HUES64 (cell line): Measurements from ENCODE around the gene DOCK11. TPM values are rescaled to one million over a fixed set of nuclear protein-coding genes. Genes with fewer than 3 reads are reported as not detected.
A peak's percentile ranks its signal among the peaks of the same experiment; 100 is the strongest.
"Not testable (repeated sequence)": the region's sequence is repeated elsewhere in the genome, so short reads cannot be mapped to it uniquely, and the experiment has no call there.

Experiments used
- H3K27ac ChIP-seq: 2 replicates; pipeline ENCODE4 v1.7.0; 2013; ENCODE audit warnings: low read depth, low read length, inconsistent platforms
- H3K27me3 ChIP-seq: 2 replicates; pipeline ENCODE4 v1.6.1; 2013; ENCODE audit warnings: mild to moderate bottlenecking, low read length; ENCODE audit not compliant: insufficient read depth
- H3K36me3 ChIP-seq: 2 replicates; pipeline ENCODE4 v1.6.1; 2013; ENCODE audit warnings: mild to moderate bottlenecking, low read length; ENCODE audit not compliant: insufficient read depth
- H3K4me1 ChIP-seq: 2 replicates; pipeline ENCODE4 v1.6.1; 2013; ENCODE audit warnings: mild to moderate bottlenecking, low read length, moderate library complexity; ENCODE audit not compliant: insufficient read depth
- H3K4me3 ChIP-seq: 2 replicates; pipeline ENCODE4 v1.5.1; 2013; ENCODE audit warnings: mild to moderate bottlenecking, low read length, moderate library complexity
- H3K9ac ChIP-seq: 2 replicates; pipeline ENCODE4 v1.6.1; 2013; ENCODE audit warnings: mild to moderate bottlenecking, low read depth, low read length
- H3K9me3 ChIP-seq: 2 replicates; pipeline ENCODE4 v1.6.1; 2013; ENCODE audit warnings: low read depth, low read length; ENCODE audit not compliant: insufficient read depth
- WGBS: fragments of 150-250, 120-280 bp; methylation state at CpG from one replicate; pipeline ENCODE4 v1.1.7; 2013; ENCODE audit warnings: missing lambda C conversion rate; 5-methylcytosine and 5-hydroxymethylcytosine counted together
- polyA plus RNA-seq, 2 experiments: library from polyadenylated mRNA; stranded (reverse); fragments of 50-300 nt; gene quantifications; one replicate each; pipeline ENCODE4 v1.2.3, GENCODE V29; 2013

Gene DOCK11
- polyA plus RNA-seq (2013, experiment 1 of 2) = 7.4 TPM
- polyA plus RNA-seq (2013, experiment 2 of 2) = 9.7 TPM

GRCh38 chrX:118495061-118495921 lies at the start of gene DOCK11:
DOCK11 (plus strand) TSS chrX:118495815; CDS start chrX:118495972, 157 bp downstream.
- Histone ChIP-seq H3K9ac (peak within 1 kb of the TSS; percentile 84), H3K4me1 (peaks cover 33% of the 10 kb centered on the region), H3K4me3 (peak within 1 kb of the TSS; percentile 64), H3K36me3 (no peaks in the 10 kb centered on the region), H3K27me3 (peaks cover 24% of the 10 kb centered on the region), H3K9me3 (no peaks in the 10 kb centered on the region), H3K27ac (peak within 1 kb of the TSS; percentile 83; the same call in 1 of the 2 replicates)
- WGBS = 2% methylated on average over 61 of the region's 64 CpGs

DNA sequence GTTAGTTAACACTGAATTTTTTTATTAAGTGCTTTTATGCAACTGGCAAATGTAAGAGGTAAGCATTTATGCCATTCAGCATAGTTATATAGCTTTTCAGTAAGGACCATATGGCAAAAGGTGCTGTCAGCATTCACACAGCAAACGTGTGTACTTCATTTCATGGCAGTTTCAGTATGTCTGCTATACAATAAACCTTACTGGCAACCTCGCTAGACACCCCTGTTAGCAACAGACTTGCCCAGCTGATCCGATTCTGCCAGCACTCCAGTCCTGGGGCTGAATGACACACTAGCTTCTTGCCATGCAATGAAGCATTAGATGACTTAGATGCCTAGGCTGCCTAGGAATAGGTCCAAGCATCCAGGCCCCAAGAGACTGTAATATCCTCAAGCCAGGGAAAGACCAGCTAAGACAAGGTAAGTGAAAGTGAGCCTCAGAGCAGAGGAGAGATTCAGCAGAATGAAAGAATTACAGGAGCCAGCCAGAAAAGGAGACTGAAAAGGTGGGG lies 47.3 kb upstream of the DOCK11 start:
- no peaks in the 10 kb centered on the region for H3K9me3 ChIP-seq
- H3K36me3 ChIP-seq = peaks cover 34% of the 10 kb centered on the region
- no peaks in the 10 kb centered on the region for H3K4me1 ChIP-seq
- no peak overlapping the region for H3K9ac ChIP-seq
- 94% methylated on average over 3 of the region's 3 CpGs for WGBS
- H3K27ac ChIP-seq = no peak overlapping the region
- no peaks in the 10 kb centered on the region for H3K27me3 ChIP-seq
- no peak overlapping the region for H3K4me3 ChIP-seq

DNA sequence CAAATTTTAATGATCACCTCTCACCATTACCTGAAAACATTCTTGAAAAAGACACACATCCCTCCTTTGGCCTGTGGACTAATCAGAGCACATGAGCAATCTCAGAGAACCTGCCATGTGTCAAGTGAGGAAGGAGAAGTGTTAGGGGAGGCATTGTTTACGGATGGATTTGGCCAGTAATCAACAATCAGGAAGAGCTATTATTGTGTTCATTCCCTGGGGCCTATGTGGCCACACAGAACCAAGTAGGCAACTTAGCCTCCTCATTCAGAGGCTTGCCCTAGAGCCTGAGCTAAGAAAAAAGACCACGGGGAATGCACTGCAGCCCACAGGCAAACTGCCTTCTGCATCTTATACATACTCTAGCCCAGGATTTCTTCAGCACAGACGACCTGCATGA lies 40.6 kb upstream of the DOCK11 start:
- Histone ChIP-seq H3K9me3 (no peaks in the 10 kb centered on the region), H3K4me1 (no peaks in the 10 kb centered on the region), H3K27ac (no peak overlapping the region), H3K27me3 (no peaks in the 10 kb centered on the region), H3K4me3 (no peak overlapping the region), H3K9ac (no peak overlapping the region), H3K36me3 (peaks cover 5% of the 10 kb centered on the region; the same call in 1 of the 2 replicates)
- WGBS = 62% methylated on average over 3 of the region's 3 CpGs

DNA sequence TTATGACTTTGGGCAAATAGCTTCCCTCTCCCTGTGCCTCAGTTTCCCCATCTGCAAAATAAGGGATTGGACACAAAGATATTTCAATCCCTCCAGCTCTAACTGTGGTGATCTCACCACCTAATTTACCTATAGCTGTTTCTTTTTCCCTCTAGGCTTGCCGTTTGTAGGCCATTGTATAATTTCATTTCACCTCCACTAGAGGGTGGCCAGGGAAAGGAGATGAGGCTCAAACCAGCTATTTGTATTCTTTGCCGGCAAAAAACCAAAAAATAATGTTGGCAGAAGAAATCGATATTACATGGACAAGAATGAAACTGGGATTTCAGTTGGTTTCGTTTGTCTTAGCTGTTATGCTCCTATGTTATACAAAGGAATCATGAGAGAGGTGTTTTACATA lies 36.1 kb upstream of the DOCK11 start:
- no peaks in the 10 kb centered on the region for H3K9me3 ChIP-seq
- no peak overlapping the region for H3K4me3 ChIP-seq
- no peaks in the 10 kb centered on the region for H3K36me3 ChIP-seq
- H3K27me3 ChIP-seq = no peaks in the 10 kb centered on the region
- 44% methylated on average over 4 of the region's 4 CpGs for WGBS
- no peaks in the 10 kb centered on the region for H3K4me1 ChIP-seq
- H3K27ac ChIP-seq = no peak overlapping the region
- H3K9ac ChIP-seq = no peak overlapping the region

DNA sequence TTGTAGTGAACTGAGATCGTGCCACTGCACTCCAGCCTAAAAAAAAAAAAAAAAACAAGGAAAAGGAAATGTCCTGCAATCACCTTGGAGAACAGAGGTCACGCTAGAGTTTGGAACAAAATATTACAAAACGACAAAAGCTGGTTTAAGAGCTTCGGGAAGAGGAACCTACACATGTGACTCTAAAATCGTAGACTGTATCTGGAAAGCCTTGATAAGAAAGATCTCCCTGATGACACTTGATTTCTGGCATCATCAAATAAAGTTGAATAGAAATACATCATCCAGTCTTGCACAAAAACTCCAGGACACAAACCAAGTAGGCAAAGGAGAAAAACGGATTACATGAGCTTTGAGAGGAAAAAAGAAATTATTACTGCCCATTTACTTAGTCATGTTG lies 31.1 kb upstream of the DOCK11 start:
- Histone ChIP-seq H3K27ac (no peak overlapping the region), H3K36me3 (no peaks in the 10 kb centered on the region), H3K4me1 (no peaks in the 10 kb centered on the region), H3K27me3 (no peaks in the 10 kb centered on the region), H3K9ac (no peak overlapping the region), H3K4me3 (no peak overlapping the region), H3K9me3 (no peaks in the 10 kb centered on the region)
- WGBS = 96% methylated on average over 4 of the region's 6 CpGs

- no peaks in the 10 kb centered on the region for H3K9me3 ChIP-seq
- H3K36me3 ChIP-seq = no peaks in the 10 kb centered on the region
- H3K9ac ChIP-seq = no peak overlapping the region
- H3K27ac ChIP-seq = no peak overlapping the region
- H3K4me1 ChIP-seq = no peaks in the 10 kb centered on the region
- no peak overlapping the region for H3K4me3 ChIP-seq
- WGBS = 88% methylated on average over 7 of the region's 7 CpGs
- H3K27me3 ChIP-seq = no peaks in the 10 kb centered on the region
Observed at GRCh38 chrX:118468122-118468521, 27.5 kb upstream of the DOCK11 start.

DNA sequence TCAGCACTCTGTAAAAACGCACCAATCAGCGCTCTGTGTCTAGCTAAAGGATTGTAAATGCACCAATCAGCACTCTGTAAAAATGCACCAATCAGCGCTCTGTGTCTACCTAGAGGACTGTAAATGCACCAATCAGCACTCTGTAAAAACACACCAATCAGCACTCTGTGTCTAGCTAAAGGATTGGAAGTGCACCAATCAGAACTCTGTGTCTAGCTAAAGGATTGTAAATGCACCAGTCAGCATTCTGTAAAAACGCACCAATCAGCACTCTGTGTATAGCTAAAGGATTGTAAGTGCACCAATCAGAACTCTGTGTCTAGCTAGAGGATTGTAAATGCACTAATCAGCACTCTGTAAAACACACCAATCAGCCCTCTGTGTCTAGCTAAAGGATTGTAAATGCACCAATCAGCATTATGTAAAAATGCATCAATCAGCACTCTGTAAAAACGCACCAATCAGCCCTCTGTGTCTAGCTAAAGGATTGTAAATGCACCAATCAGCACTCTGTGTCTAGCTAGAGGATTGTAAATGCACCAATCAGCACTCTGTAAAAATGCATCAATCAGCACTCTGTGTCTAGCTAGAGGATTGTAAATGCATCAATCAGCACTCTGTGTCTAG lies 24.8 kb upstream of the DOCK11 start:
- H3K4me3 ChIP-seq, H3K9me3 ChIP-seq, H3K4me1 ChIP-seq, H3K27ac ChIP-seq, H3K36me3 ChIP-seq, H3K9ac ChIP-seq, H3K27me3 ChIP-seq: not testable (repeated sequence)
- WGBS = 96% methylated on average over 5 of the region's 5 CpGs

DNA sequence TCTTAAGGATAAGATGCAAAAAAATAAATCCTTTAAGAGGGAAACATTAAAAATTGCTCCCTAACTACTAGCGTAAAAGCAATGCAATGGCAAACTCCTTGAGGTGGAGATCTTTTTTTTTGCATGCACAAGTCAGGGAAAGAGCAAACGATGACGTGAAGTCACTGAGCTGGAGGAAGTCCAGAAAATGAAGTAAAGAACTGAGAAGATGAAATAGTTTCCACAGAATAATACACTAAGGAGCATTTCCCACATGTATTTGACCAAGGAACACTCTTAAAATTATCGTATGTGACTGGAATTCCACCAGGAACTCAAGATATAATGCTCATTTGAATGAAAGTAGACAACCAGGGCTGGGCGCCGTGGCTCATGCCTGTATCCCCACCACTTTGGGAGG lies 21.0 kb upstream of the DOCK11 start:
- H3K36me3 ChIP-seq = no peaks in the 10 kb centered on the region
- no peaks in the 10 kb centered on the region for H3K4me1 ChIP-seq
- H3K9me3 ChIP-seq = no peaks in the 10 kb centered on the region
- no peak overlapping the region for H3K27ac ChIP-seq
- WGBS = 88% methylated on average over 6 of the region's 6 CpGs
- no peak overlapping the region for H3K9ac ChIP-seq
- H3K27me3 ChIP-seq = no peaks in the 10 kb centered on the region
- no peak overlapping the region for H3K4me3 ChIP-seq

GRCh38 chrX:118475903-118476302 lies 19.7 kb upstream of the DOCK11 start:
- H3K9ac ChIP-seq = no peak overlapping the region
- H3K4me3 ChIP-seq = no peak overlapping the region
- H3K36me3 ChIP-seq = no peaks in the 10 kb centered on the region
- no peak overlapping the region for H3K27ac ChIP-seq
- H3K4me1 ChIP-seq = no peaks in the 10 kb centered on the region
- no peaks in the 10 kb centered on the region for H3K27me3 ChIP-seq
- no peaks in the 10 kb centered on the region for H3K9me3 ChIP-seq
- WGBS = 87% methylated on average over 4 of the region's 4 CpGs

DNA sequence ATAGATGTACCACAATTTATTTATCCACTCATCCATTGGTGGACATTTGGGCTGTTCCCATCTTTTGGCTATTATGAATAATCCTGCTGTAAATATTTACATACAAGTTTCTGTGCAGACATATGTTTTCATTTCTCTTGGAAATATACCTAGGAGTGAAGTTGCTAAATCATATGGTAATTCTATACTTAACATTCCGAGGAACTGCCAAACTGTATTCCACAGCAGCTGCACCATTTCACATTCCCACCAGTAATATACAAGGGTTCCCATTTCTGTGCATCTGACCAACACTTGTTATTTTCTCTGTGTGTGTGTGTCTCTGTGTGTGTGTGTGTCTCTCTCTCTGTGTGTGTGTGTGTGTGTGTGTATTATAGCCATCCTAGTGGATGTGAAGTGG lies 15.4 kb upstream of the DOCK11 start:
- Histone ChIP-seq H3K9me3 (no peaks in the 10 kb centered on the region), H3K4me1 (no peaks in the 10 kb centered on the region), H3K27ac (no peak overlapping the region), H3K4me3 (no peak overlapping the region), H3K36me3 (no peaks in the 10 kb centered on the region), H3K27me3 (no peaks in the 10 kb centered on the region), H3K9ac (no peak overlapping the region)
- WGBS = no CpG with 5 or more reads among the region's 1 CpG

GRCh38 chrX:118482384-118482783 lies 13.2 kb upstream of the DOCK11 start:
- not testable (repeated sequence) for H3K4me3 ChIP-seq, H3K27me3 ChIP-seq, H3K27ac ChIP-seq, H3K9ac ChIP-seq, H3K4me1 ChIP-seq, H3K9me3 ChIP-seq, H3K36me3 ChIP-seq
- 91% methylated on average over 4 of the region's 4 CpGs for WGBS
